ENCODE measurements around the gene TULP4.

GRCh38 chr6:158398252-158399024 is 86.2 kb downstream of the TULP4 start:
- no peak for TF ChIP-seq POLR2A (IDR thresholded peaks at IDR 0.05)
- TF ChIP-seq EP300 (IDR thresholded peaks at IDR 0.05) = no peak
